ENCODE measurements around the gene TP53I11.

GRCh38 chr11:44914105-44914504 is 36.6 kb downstream of the TP53I11 start:
- TF ChIP-seq CTCF (IDR thresholded peaks at IDR 0.05; ENCODE audit: low read length) (no peak), EZH2 (IDR thresholded peaks at IDR 0.05; ENCODE audit: borderline replicate concordance, low read length) (no peak)

All from OCI-LY1 (cell line).